Epithelial cell of esophagus (primary cell): ENCODE data around the gene DYNC2H1.
"Not testable (repeated sequence)": the region's sequence is repeated elsewhere in the genome, so short reads cannot be mapped to it uniquely, and the experiment has no call there.

ENCODE experiments used
- DNase-seq: peaks from one replicate; pipeline ENCODE4 v3.0.0; 2010; ENCODE audit warnings: low read depth
- H3K4me3 ChIP-seq: 2 replicates; pipeline ENCODE4 v1.5.1; 2011; ENCODE audit warnings: mild to moderate bottlenecking, low read length, control low read depth
- TF ChIP-seq, protein P1 (sequence below): IDR thresholded peaks from 2 replicates; pipeline ENCODE4 v1.5.1; 2011; ENCODE audit warnings: low read depth, mild to moderate bottlenecking, low read length, control low read depth, inconsistent platforms; ENCODE audit not compliant: insufficient read depth; ENCODE audit errors: missing control alignments

Gene DYNC2H1

DNA sequence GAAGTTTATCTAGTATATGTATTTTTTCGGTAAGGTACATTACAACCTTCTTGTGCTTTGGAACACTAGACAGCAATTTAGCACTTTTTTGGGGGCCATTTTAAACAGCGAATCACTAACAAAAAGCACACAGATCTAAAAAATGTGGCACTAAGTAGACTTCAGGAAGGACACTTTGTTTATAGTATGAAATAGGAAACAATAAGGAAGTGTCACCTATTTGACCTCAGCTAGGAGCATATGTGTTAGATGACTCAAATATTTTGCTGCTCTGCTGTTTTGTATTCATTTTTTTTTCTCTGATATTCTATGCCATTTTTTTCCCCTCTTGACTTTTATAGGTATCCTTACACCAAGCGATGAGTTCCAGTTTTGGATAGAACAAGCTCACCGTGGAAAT is 5.6 kb downstream of the DYNC2H1 start:
- no peak overlapping the region for H3K4me3 ChIP-seq
- TF ChIP-seq, protein P1, sequence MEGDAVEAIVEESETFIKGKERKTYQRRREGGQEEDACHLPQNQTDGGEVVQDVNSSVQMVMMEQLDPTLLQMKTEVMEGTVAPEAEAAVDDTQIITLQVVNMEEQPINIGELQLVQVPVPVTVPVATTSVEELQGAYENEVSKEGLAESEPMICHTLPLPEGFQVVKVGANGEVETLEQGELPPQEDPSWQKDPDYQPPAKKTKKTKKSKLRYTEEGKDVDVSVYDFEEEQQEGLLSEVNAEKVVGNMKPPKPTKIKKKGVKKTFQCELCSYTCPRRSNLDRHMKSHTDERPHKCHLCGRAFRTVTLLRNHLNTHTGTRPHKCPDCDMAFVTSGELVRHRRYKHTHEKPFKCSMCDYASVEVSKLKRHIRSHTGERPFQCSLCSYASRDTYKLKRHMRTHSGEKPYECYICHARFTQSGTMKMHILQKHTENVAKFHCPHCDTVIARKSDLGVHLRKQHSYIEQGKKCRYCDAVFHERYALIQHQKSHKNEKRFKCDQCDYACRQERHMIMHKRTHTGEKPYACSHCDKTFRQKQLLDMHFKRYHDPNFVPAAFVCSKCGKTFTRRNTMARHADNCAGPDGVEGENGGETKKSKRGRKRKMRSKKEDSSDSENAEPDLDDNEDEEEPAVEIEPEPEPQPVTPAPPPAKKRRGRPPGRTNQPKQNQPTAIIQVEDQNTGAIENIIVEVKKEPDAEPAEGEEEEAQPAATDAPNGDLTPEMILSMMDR = no peak
- no peak for DNase-seq

DNA sequence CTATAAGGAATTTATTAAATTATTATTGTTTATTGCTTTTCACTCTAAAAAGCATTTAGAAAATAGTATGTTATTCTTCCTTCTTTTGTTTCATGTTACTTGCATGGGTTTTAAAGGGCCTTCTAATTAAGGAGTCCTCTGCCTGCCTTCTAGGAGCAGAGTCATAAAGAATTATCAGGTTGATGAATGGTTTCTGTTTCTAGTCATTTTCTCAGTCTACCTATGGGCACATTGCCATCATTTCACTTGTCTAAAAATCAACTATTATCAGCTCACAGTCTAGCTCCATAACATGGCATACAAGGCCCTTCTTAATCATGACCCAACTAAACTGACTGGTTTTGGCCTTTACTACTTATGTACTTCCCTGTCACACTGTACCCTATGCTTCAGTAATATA is 16.2 kb downstream of the DYNC2H1 start:
- peak; percentile 12 for DNase-seq
- TF ChIP-seq, protein P1 = no peak
- no peak overlapping the region for H3K4me3 ChIP-seq

DNA sequence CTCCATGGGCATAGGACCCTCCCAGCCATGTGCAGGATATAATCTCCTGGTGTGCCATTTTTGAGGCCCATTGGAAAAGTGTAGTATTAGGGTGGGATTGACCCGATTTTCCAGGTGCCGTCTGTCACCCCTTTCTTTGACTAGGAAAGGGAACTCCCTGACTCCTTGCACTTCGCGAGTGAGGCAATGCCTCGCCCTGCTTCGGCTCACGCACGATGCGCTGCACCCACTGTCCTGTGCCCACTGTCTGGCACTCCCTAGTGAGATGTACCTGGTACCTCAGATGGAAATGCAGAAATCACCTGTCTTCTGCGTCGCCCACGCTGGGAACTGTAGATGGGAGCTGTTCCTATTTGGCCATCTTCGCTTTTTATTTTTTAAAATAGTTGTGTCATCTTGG is 32.8 kb downstream of the DYNC2H1 start:
- DNase-seq, H3K4me3 ChIP-seq: not testable (repeated sequence)

DNA sequence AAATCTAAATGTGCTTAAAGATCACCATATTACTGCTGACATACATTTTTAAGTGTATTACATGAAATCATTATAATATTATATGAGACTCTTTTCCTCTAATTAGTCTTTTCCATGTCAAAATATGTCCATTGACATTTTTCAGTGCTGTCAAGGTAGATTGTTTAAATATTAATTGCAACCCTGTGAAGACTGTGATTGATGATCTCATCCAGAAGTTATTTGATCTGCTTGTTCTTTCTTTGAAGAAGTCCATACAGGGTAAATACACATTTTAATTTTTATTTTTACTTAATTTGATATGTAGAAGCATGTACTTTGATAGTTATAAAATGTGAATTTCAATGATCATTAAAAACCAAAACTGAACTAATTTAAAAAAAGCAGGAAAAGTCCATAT is 38.4 kb downstream of the DYNC2H1 start:
- peak; percentile 12 for DNase-seq
- TF ChIP-seq, protein P1 = no peak
- no peak overlapping the region for H3K4me3 ChIP-seq

DNA sequence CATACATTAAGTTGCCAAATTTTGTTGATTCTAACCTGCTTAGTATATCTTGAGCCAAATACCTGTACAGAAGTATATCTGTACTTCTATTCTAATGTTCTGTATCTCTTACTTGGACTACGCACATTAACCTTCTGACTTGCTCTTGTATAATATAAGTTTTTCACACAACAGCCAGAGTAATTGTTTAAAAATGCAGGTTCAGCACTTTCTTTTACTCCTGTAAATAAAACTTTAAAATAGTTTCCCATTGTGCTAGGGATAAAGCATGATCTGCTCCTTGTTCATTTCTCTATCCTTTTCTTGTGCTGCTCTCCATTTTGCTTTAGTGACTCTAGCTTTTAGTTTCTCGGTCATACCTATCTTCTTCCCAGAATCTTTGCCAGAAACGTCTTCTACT is 48.3 kb downstream of the DYNC2H1 start:
- no peak overlapping the region for H3K4me3 ChIP-seq
- TF ChIP-seq, protein P1 = no peak
- DNase-seq = no peak

DNA sequence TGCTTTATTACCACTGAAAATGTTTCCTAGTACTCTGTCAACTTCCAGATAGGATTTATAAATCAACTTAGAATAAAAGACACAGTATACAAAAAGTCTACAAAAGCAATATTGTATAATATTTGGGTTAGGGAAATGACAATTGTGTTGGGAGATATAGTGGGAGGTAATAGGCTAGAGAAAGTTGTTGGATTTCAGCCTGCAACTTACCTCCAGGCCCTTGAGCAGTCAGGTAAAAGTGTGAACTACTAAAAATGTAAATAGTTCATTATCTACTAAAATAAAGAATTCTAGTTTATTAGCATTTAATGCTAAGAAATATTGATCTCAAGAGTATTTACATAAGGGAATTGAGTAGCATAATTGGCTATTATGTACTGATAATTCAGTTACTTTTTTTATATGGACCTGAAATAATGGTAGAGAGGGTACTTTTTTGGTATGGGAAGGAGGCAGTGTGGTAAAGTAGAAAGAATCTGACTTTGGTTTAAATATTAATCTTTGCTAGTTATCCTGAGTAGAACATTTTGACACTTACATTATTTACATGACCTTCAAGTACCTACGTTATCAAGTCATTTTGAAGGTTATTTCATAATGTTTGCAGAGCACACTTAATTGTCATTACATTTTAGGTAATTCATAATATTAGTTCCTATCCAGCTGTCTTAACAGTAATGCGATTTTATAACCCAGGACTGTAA is 55.0 kb downstream of the DYNC2H1 start:
- DNase-seq = no peak
- no peak overlapping the region for H3K4me3 ChIP-seq
- TF ChIP-seq, protein P1 = no peak

DNA sequence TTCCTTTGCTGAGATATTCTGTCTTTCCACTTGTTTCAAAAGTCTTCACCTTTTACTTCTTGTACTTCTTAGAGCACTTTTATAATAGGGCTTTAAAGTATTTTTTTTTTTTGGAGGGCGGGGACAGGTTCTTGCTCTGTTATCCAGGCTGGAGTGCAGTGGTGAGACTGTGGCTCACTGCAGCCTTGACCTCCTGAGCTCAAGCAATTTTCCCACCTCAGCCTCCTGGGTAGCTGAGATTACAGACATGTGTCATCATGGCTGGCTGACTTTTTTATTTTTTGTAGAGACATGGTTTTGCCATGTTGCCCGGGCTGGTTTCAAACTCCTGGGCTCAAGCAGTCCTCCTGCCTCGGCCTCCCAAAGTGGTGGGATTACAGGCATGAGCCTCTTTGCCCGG is 57.9 kb downstream of the DYNC2H1 start:
- no peak for DNase-seq
- TF ChIP-seq, protein P1 = no peak
- no peak overlapping the region for H3K4me3 ChIP-seq
